GM19438 (cell line): ENCODE data around the gene KCNN3.

Experiments
- ATAC-seq: cut with Tn5 transposase; IDR thresholded peaks from one replicate; pipeline ENCODE4 v1.9.1; 2021; ENCODE audit warnings: low read depth; ENCODE audit not compliant: unreplicated experiment

Gene KCNN3

GRCh38 chr1:154739654-154740053 is 130.4 kb downstream of the KCNN3 start:
- no peak for ATAC-seq

- no peak for ATAC-seq
These were observed 133.2 kb downstream of the KCNN3 start for GRCh38 chr1:154736841-154737240.

- ATAC-seq = no peak
These were observed 134.3 kb downstream of the KCNN3 start for GRCh38 chr1:154735804-154736168.

GRCh38 chr1:154735061-154735803 is 134.8 kb downstream of the KCNN3 start:
- ATAC-seq = no peak

- no peak for ATAC-seq
These were observed 136.5 kb downstream of the KCNN3 start for GRCh38 chr1:154733621-154734020.

GRCh38 chr1:154730986-154731489 is 139.0 kb downstream of the KCNN3 start:
- ATAC-seq = no peak

GRCh38 chr1:154730259-154730658 is 139.8 kb downstream of the KCNN3 start:
- no peak for ATAC-seq

- no peak for ATAC-seq
These were observed 140.5 kb downstream of the KCNN3 start for GRCh38 chr1:154729577-154729976.

GRCh38 chr1:154729031-154729442 is 141.0 kb downstream of the KCNN3 start:
- no peak for ATAC-seq

GRCh38 chr1:154726896-154727753 is 143.0 kb downstream of the KCNN3 start:
- ATAC-seq = no peak

- ATAC-seq = no peak
These were observed 143.6 kb downstream of the KCNN3 start for GRCh38 chr1:154726443-154726842.

GRCh38 chr1:154725865-154726264 is 144.2 kb downstream of the KCNN3 start:
- no peak for ATAC-seq

GRCh38 chr1:154720328-154721297 is 149.5 kb downstream of the KCNN3 start:
- no peak for ATAC-seq

GRCh38 chr1:154719586-154720327 is 150.3 kb downstream of the KCNN3 start:
- ATAC-seq = no peak

GRCh38 chr1:154718566-154718965 is 151.5 kb downstream of the KCNN3 start:
- ATAC-seq = no peak

- ATAC-seq = no peak
These were observed 152.6 kb downstream of the KCNN3 start for GRCh38 chr1:154717528-154717924.

GRCh38 chr1:154716614-154717527 is 153.2 kb downstream of the KCNN3 start:
- ATAC-seq = no peak

- ATAC-seq = no peak
These were observed 154.1 kb downstream of the KCNN3 start for GRCh38 chr1:154716011-154716410.

- ATAC-seq = no peak
These were observed 154.7 kb downstream of the KCNN3 start for GRCh38 chr1:154715385-154715784.
